Activated T-helper 2 cell treated with anti-CD3 and anti-CD28 coated beads, Interferon-gamma antibody, Interleukin-2, Interleukin-4, amounts not matched to agents 10 μg/mL and 5 μg/mL and 100 μg/mL, durations not matched to agents 14 hours and 24 hours and 36 hours (primary cell): ENCODE measurements around the gene BEND7. TPM values are rescaled to one million over a fixed set of nuclear protein-coding genes. Genes with fewer than 3 reads are reported as not detected.
"Not testable (repeated sequence)": the region's sequence is repeated elsewhere in the genome, so short reads cannot be mapped to it uniquely, and the experiment has no call there.

Experiments
- DNase-seq: peaks from one replicate; pipeline ENCODE4 v3.0.0; 2021; ENCODE audit warnings: low spot score
- H3K27ac Mint-ChIP-seq: one replicate; pipeline ENCODE4 v1.8.0; 2021; ENCODE audit warnings: mixed read lengths
- H3K27me3 Mint-ChIP-seq: one replicate; pipeline ENCODE4 v1.8.0; 2021; ENCODE audit warnings: low read depth, mixed read lengths
- H3K36me3 Mint-ChIP-seq: one replicate; pipeline ENCODE4 v1.8.0; 2021; ENCODE audit warnings: low read depth, mixed read lengths
- H3K4me1 Mint-ChIP-seq: one replicate; pipeline ENCODE4 v1.8.0; 2021; ENCODE audit warnings: low read depth, mixed read lengths
- H3K4me3 Mint-ChIP-seq: one replicate; pipeline ENCODE4 v1.8.0; 2021; ENCODE audit warnings: low read depth, mild to moderate bottlenecking, moderate library complexity, mixed read lengths
- H3K9me3 Mint-ChIP-seq: one replicate; pipeline ENCODE4 v1.8.0; 2021; ENCODE audit warnings: mixed read lengths
- intact Hi-C: fragments of 100-400 bp; cut with micrococcal nuclease; formaldehyde crosslinking; loops from one replicate; pipeline ENCODE4 v1.15.1; 2023
- total RNA-seq: library from RNA; stranded (reverse); gene quantifications from 2 replicates; pipeline ENCODE4 v1.2.3, GENCODE V29; 2022

BEND7 gene, protein sequence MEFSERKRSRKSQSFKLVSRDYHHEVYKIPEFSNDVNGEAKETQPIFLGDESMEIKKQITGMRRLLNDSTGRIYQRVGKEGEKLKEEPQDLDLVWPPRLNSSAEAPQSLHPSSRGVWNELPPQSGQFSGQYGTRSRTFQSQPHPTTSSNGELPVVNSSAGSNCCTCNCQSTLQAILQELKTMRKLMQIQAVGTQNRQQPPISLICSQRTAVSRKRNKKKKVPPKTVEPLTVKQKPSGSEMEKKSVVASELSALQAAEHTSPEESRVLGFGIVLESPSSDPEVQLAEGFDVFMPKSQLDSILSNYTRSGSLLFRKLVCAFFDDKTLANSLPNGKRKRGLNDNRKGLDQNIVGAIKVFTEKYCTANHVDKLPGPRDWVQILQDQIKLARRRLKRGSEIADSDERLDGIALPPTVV
- total RNA-seq: not detected in 2 replicates

DNA sequence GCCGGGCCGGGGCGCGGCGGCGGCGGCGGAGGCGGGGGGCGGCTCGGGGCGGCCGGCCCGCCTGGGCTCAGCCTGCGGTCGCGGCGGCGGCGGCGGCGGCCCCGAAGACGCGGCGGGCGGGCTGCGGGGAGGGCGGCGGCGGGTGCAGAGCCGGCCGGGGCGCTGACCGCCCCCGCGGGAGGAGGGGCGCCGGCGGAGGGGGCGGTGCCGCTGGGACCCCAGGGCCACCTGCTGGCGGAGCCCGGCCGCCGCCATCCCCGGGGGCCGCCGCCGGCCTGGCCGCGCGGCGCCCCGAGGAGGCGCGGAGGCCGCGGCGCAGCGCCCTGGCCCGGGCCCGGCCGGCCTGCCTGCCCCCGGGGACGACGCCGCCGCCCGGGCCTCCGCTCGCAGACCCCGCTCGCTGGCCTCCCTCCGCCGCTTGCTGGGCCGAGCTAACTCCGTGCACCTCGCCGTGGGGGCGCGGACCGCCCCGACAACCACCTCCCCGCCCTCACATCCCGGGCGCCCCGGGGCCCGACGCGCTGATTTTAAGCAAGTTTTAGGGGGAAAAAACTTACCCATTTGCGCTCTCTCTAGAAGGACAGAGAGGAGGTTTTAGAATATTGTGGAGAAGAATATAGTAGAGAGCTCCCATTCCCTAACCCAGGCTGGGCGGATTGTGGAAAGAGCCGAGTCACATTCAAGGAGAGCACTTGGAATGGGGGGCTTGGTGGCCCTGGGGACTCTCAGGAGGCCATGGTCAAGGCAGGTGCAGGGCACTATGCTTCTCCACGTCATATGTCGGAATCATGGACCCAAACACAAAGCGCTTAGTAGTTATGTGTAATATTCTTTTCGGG, at the start of gene BEND7:
TSS of gene BEND7 (minus strand) at position 140 of the 839 bp plus-strand sequence. CDS start 481 bp downstream, outside the sequence.
- no peaks in the 10 kb centered on the region for H3K9me3 Mint-ChIP-seq
- H3K27me3 Mint-ChIP-seq: peaks cover 62% of the 10 kb centered on the region
- DNase-seq: no peak
- no peaks in the 10 kb centered on the region for H3K36me3 Mint-ChIP-seq
- H3K4me3 Mint-ChIP-seq: peak within 1 kb of the TSS; percentile 60
- no peak within 1 kb of the TSS for H3K27ac Mint-ChIP-seq
- no peaks in the 10 kb centered on the region for H3K4me1 Mint-ChIP-seq
- intact Hi-C loops: no loop called here

- DNase-seq: no peak
- intact Hi-C loops: no loop called here
- Mint-ChIP-seq H3K9me3 (no peaks in the 10 kb centered on the region), H3K4me3 (no peak overlapping the region), H3K4me1 (no peaks in the 10 kb centered on the region), H3K27me3 (peaks cover 20% of the 10 kb centered on the region), H3K36me3 (no peaks in the 10 kb centered on the region), H3K27ac (no peak overlapping the region)
Measured at GRCh38 chr10:13573960-13574359, 45.1 kb upstream of the BEND7 start.

DNA sequence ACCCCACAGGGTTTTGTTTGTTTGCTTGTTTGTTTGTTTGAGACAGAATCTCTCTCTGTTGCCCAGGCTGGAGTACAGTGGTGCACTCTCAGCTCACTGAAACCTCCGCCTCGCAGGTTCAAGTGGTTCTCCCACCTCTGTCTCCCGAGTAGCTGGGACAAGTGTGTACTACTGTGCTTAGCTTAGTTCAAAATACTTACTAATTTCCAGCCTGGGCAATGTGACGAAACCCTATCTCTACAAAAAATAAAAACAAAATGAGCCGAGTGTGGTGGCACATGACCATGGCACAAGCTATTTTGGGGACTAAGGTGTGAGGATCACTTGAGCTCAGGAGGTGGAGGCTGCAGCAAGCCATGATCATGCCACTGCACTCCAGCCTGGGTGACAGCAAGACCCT, 42.7 kb upstream of the BEND7 start:
- Mint-ChIP-seq H3K4me1 (no peaks in the 10 kb centered on the region), H3K36me3 (no peaks in the 10 kb centered on the region), H3K4me3 (no peak overlapping the region), H3K9me3 (no peaks in the 10 kb centered on the region), H3K27me3 (peaks cover 16% of the 10 kb centered on the region), H3K27ac (no peak overlapping the region)
- intact Hi-C loops: no loop called here
- DNase-seq: no peak

DNA sequence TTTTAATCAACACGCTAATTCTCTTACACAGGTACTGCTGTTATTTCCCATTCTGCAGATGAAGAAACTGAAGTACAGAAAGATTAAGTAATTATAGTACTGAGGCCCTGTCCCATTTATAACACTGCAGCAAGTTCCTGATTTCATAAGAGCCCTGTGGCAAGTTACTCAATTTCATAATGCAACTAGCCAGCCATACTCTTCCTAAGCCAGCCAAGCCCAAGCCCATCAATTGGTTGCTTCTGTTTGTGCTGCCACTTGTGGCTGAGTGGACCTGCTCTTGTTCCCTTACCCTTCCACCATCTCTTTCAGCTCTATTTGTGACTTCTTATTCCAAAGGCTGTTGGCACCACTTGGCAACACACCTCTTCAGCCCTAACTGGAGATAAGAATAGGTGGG, 38.2 kb upstream of the BEND7 start:
- H3K27ac Mint-ChIP-seq: no peak overlapping the region
- H3K9me3 Mint-ChIP-seq: no peaks in the 10 kb centered on the region
- intact Hi-C loops: no loop called here
- peaks cover 9% of the 10 kb centered on the region for H3K27me3 Mint-ChIP-seq
- no peaks in the 10 kb centered on the region for H3K36me3 Mint-ChIP-seq
- no peak overlapping the region for H3K4me3 Mint-ChIP-seq
- no peaks in the 10 kb centered on the region for H3K4me1 Mint-ChIP-seq
- DNase-seq: no peak

DNA sequence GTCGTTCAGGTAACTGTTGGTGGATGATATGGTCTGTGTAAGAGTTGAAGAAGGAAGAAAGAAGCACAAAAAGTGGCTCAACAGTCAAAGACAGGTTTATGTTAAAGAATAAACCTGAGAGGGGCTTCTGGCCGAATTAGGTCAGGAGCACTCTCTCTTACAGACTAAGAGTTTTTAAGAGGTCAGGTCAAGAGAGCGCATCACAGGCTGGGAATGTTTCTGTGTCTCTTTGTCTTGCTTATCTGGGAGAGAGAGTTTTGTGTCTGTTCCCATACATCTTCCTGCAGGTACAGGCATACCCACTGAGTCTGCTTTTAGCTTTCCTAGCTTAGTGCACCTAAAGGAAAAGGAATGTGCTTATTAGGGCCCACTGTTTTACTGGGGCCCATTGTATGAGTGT, 35.8 kb upstream of the BEND7 start:
- Mint-ChIP-seq H3K4me1 (no peaks in the 10 kb centered on the region), H3K4me3 (no peak overlapping the region), H3K9me3 (no peaks in the 10 kb centered on the region), H3K36me3 (no peaks in the 10 kb centered on the region), H3K27me3 (peaks cover 5% of the 10 kb centered on the region), H3K27ac (no peak overlapping the region)
- intact Hi-C loops: no loop called here
- no peak for DNase-seq

DNA sequence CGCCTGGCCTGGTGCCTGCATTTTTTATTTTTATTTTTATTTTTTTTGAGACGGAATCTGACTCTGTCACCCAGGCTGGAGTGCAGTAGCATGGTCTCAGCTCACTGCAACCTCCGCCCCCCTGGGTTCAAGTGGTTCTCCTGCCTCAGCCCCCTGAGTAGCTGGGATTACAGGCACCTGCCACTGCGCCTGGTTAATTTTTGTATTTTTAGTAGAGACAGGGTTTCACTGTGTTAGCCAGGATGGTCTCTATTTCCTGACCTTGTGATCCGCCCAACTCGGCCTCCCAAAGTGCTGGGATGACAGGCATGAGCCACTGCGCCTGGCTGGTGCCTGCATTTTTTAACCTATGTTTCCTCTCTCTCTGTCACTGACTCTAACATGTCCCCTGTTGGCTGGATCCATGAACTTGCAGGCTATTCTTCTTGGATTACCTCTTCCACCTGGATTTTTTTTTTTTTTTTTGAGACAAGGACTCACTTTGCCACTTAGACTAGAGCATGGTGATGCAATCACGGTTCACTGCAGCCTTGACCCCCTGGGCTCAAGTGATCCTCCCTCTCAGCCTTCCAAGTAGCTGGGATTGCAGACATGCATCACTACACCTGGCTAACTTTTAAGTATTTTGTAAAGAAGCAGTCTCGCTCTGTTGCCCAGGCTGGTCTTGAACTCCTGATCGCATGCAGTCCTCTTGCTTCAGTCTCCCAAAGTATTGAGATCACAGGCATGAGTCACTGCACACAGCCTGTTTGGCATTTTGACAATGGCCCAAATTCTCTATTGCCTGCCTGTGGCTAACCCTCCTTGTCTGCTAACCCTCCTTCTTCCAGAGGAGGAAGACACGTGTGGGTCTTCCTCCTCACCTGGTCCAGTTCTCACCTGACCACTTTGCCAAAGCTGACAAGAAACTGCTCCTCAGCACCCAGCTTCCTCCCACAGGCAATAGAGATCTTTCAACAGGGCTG, 34.9 kb upstream of the BEND7 start:
- no peaks in the 10 kb centered on the region for H3K36me3 Mint-ChIP-seq
- no peaks in the 10 kb centered on the region for H3K9me3 Mint-ChIP-seq
- no peak overlapping the region for H3K4me3 Mint-ChIP-seq
- intact Hi-C loops: no loop called here
- peaks cover 2% of the 10 kb centered on the region for H3K27me3 Mint-ChIP-seq
- H3K4me1 Mint-ChIP-seq: no peaks in the 10 kb centered on the region
- no peak overlapping the region for H3K27ac Mint-ChIP-seq
- DNase-seq: no peak

GRCh38 chr10:13560597-13560996, 31.8 kb upstream of the BEND7 start:
- intact Hi-C loops: no loop called here
- Mint-ChIP-seq H3K4me3 (no peak overlapping the region), H3K27ac (no peak overlapping the region), H3K9me3 (no peaks in the 10 kb centered on the region), H3K36me3 (no peaks in the 10 kb centered on the region), H3K27me3 (peaks cover 4% of the 10 kb centered on the region), H3K4me1 (peaks cover 2% of the 10 kb centered on the region)
- no peak for DNase-seq

DNA sequence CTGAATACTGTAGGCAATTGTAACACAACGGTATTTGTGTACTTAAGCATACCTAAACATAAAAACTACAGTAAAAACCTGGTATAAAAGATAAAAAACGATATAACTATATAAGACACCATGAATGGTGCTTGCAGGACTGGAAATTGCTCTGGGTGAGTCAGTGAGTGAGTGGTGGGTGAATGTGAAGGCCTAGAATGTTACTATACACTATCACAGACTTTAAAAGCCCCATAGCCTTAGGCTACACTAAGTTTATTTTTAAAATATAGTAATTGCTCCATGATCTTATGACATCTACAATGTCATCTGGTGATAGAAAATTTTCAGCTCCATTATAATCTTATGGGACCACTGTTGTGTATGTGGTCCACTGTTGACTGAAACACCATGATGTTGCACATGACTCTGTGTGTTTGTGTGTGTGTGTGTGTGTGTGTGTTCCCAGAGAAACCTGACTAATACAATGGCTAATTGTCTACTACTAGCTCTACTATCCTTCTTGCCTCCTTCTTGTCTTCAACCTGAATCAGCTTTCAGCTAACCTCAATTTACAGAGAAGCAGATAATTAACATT, 30.4 kb upstream of the BEND7 start:
- Mint-ChIP-seq H3K27me3 (peaks cover 6% of the 10 kb centered on the region), H3K9me3 (no peaks in the 10 kb centered on the region), H3K36me3 (no peaks in the 10 kb centered on the region), H3K4me1 (peaks cover 2% of the 10 kb centered on the region), H3K4me3 (no peak overlapping the region), H3K27ac (no peak overlapping the region)
- intact Hi-C loops: no loop called here
- no peak for DNase-seq

- no peak overlapping the region for H3K27ac Mint-ChIP-seq
- peaks cover 2% of the 10 kb centered on the region for H3K4me1 Mint-ChIP-seq
- no peaks in the 10 kb centered on the region for H3K36me3 Mint-ChIP-seq
Measured at GRCh38 chr10:13555884-13556510, 27.2 kb upstream of the BEND7 start.

DNA sequence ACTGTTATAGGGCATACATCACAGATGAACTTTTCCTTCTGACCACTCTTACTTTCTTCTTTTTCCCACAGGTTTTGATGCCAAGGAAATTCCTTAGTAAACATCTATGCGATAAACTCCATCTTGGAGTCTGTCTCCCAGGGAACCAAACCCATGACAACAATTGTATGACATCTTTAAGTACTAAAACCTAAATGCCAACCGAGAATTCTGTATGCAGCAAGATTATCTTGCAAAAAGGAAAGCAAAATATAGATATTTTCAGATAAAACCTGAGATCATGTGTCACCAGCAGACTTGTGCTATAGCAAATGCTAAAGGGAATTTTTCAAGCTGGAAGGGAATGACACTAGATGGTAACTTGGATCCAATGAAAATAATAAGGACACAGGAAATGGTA, 22.0 kb upstream of the BEND7 start:
- H3K4me1 Mint-ChIP-seq: no peaks in the 10 kb centered on the region
- peaks cover 16% of the 10 kb centered on the region for H3K27me3 Mint-ChIP-seq
- intact Hi-C loops: no loop called here

More at GRCh38 chr10:13555884-13556510, 27.2 kb upstream of the BEND7 start:
- no peak for DNase-seq
- H3K27me3 Mint-ChIP-seq: peaks cover 9% of the 10 kb centered on the region
- no peak overlapping the region for H3K4me3 Mint-ChIP-seq
- peaks cover 3% of the 10 kb centered on the region for H3K9me3 Mint-ChIP-seq
- intact Hi-C loops: no loop called here

DNA sequence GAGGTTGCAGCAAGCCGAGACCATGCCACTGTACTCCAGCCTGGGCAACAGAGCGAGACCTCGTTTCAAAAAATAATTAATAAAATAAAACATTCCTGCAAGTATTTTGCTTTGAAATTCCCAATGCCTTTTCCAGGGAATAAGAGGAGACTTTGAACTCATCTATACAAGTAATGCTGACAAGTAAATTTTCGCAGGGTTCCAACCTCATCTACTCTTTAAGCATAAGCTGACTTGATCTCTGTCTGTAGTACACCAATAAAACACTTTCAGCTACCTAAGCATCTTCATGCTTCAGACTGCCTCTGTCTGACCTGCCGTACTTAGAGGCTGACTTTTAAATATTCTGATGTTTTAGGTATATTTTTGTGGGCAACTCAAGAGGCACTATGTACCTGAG, 13.7 kb upstream of the BEND7 start:
- Mint-ChIP-seq H3K9me3 (no peaks in the 10 kb centered on the region), H3K27me3 (peaks cover 9% of the 10 kb centered on the region), H3K27ac (no peak overlapping the region), H3K36me3 (no peaks in the 10 kb centered on the region), H3K4me3 (no peak overlapping the region), H3K4me1 (no peaks in the 10 kb centered on the region)
- no peak for DNase-seq
- intact Hi-C loops: no loop called here

More for the DNA sequence above, 22.0 kb upstream of the BEND7 start:
- H3K4me3 Mint-ChIP-seq: no peak overlapping the region
- H3K27ac Mint-ChIP-seq: no peak overlapping the region
- H3K9me3 Mint-ChIP-seq: peaks cover 16% of the 10 kb centered on the region
- no peaks in the 10 kb centered on the region for H3K36me3 Mint-ChIP-seq
- no peak for DNase-seq

DNA sequence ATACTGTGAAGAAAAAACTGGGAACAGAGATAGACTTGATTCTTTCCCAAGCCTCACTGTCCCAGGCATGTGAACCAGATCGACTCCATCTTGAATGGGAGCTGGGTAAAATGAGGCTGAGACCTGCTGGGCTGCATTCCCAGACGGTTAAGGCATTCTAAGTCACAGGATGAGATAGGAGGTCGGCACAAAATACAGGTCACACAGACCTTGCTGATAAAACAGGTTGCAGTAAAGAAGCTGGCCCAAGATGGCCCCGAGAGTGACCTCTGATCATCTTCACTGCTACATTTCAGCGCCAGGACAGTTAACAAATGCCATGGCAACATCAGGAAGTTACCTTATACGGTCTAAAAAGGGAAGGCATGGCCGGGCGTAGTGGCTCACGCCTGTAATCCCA, 9.2 kb upstream of the BEND7 start:
- H3K27ac Mint-ChIP-seq, intact Hi-C loops, DNase-seq, H3K9me3 Mint-ChIP-seq, H3K4me1 Mint-ChIP-seq, H3K36me3 Mint-ChIP-seq, H3K4me3 Mint-ChIP-seq: not testable (repeated sequence)
- H3K27me3 Mint-ChIP-seq: peaks cover 22% of the 10 kb centered on the region
